GM19467 (cell line): Measurements from ENCODE around the gene NMNAT2.
"Not testable (repeated sequence)": the region's sequence is repeated elsewhere in the genome, so short reads cannot be mapped to it uniquely, and the experiment has no call there.

ENCODE experiments used
- ATAC-seq: cut with Tn5 transposase; IDR thresholded peaks from one replicate; pipeline ENCODE4 v1.9.1; 2021; ENCODE audit warnings: mild to moderate bottlenecking, moderate library complexity; ENCODE audit not compliant: unreplicated experiment

Gene NMNAT2

DNA sequence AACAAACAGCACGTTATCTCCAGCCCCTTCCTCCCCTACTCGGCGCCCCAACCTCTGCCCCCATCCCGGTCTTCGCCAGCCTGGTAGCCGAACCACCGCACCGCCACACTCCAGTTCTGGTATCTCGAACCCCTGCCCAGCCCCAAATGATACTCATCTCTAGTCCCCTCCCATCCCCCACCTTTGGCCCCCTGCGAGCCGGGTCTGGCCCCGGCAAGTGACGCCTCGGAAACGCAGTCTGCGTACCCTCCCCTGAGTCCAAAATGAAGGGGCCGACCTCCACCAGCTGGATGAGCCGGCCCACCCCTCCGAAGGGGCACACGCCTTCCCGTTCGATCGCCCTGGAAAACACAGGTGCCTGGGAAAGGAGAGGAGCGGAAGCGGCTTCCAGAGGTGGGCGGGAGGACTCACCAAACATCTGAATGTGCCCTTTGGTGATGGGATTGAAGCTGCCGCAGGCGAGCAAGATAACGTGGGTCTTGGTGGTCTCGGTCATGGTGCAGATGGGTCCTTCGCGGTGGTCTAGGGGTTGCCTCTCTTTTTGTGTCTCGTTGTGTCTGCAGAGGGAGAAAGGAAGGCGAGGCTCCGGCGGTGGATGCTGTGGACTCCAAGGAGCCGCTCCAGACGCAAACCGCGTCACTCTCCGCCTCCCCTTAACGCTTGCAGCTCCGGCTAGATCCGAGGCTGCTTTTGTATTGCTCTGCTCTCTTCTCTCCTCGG, at the start of gene NMNAT2:
TSS of gene NMNAT2 (minus strand) at position 609 of the 720 bp plus-strand sequence. CDS start at position 496, 113 bp downstream.
- ATAC-seq = no peak

DNA sequence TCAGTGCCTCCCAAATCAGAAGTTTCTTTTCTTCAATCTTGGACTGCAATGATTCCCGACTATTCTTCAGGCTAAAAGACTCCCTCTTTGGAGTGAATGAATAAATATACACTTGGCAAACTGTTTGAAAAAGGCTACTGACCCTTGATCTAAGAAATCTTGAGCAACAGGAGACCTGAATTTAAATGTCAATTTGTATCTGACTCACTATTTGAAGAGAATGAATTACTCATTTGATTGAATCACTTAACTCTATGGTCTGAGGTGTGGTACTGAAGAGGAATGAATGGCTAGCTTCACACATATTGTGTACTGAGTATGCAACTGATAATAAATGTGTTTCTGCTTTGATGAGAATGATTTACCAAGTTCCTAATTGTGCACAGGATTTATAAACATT, 49.5 kb upstream of the NMNAT2 start:
- ATAC-seq = no peak

DNA sequence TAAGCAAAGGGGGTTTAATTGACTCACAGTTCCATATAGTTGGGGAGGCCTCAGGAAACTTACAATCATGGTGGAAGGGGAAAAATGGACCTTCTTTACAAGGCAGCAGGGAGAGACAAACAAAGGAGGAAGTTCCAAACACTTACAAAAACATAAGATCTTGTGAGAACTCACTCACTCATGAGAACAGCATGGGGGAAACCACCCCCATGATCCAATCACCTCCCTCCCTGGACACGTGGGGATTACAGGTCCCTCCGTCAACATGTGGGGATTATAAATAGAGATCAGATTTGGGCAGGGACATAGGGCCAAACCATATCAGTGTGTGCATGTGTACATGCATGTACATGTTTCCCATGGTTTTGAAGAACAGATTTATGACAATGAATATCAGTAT, 48.6 kb upstream of the NMNAT2 start:
- no peak for ATAC-seq

DNA sequence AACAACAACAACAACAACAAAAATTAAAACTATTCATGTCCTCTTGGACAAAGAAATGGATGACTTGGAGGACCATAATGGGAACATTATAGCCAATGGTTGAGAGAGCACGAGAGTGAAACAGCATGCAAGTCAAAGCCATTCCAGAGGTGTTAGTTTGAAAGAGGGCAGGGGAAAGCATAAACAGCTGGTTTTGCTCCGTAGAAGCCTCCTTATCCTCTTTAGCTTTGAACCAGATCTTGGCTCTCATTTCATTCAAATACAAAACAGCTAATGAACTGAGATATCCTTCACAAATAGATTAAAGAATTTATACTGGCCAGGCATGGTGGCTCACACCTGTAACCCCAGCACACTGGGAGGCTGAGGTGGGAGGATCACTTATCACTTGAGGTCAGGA, 45.4 kb upstream of the NMNAT2 start:
- ATAC-seq = no peak

DNA sequence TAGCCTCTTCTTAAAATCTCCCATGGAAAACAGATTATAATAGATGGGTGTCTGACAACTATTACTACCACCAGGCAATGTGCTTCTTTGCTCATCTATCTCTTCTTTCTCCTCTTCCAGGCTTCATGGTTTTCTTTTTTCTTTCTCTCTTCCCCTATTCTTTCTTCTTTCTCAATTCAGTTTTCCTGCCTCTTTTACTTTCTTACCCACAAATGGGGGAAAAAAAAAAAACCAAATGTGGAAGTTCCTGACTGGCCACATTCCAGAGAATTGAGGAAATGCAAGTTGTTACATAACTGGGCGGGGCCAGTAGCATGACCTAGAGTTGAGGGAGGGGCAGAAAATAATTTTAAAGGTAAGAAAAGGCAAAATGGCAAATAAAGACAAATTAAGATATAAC, 43.2 kb upstream of the NMNAT2 start:
- ATAC-seq = no peak

DNA sequence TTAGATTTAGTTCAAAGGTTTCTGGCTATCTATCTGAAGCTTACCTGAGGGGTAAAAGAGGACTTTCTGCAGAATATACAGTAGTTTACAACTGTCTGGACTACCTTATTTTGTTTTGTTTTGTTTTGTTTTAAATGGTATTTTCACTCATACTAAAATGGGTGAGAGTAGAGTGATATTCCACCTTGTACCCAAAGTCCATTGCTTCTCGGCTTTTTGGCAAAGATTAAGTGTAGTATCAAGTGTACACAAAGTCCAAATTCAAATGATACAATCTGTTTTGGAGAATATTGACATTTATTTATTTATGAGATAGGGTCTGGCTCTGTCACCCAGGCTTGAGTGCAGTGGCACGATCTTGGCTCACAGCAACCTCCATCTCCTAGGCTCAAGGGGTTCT, 42.4 kb upstream of the NMNAT2 start:
- ATAC-seq = no peak

DNA sequence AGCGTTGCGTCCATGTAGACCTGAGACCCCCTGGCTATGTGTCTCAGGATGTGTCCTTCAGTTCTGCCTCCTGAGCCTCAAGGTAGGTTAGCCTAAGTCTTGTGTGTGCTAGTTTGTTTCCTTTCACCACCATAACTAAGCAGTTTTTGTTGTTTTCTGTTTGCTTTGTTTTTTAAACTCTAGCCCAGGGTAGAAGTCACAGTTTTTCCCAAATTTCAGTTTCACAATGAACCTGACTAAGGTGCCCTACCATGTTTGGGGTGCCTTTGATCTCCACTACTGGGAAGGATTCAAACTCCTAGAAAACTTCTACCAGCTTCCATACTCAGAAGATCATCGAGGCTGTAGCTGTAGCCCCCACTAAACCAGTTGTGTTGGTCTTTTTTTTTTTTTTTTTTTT, 39.3 kb upstream of the NMNAT2 start:
- no peak for ATAC-seq

DNA sequence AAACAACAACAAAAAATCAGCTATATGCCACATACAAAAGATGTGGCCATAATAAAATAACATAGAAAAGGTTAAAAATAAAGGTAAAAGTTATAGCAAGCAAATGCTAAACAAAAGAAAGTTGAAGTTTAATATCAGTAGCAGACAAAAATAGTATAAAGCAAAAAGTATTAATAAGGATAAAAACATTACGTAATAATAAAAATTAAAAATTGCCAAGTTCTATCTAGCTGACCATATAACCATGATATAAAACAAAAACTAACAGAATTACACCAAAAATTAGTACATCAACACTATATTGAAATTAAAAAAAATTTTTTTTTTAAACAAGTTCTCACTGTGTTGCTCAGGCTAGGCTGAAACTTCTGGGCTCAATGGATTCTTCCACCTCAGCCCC, 38.6 kb upstream of the NMNAT2 start:
- ATAC-seq = no peak

DNA sequence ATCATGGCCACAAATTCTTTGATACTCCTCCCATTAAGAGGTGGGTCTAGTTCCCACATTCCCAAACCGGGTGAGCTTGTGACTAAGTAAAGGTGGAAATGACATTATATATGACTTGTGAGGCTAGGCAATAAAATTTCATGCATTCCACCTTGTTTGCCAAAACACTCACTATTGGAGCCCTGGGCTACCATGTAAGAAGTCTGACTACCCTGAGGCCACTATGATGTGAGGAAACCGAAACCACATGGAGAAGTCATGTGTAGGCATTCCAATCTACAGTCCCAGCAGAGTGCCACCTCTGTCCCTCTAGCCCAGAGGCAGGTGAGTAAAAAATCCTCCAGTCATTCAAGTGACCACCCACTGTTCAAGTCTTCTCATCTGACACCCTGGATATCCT, 36.2 kb upstream of the NMNAT2 start:
- no peak for ATAC-seq

DNA sequence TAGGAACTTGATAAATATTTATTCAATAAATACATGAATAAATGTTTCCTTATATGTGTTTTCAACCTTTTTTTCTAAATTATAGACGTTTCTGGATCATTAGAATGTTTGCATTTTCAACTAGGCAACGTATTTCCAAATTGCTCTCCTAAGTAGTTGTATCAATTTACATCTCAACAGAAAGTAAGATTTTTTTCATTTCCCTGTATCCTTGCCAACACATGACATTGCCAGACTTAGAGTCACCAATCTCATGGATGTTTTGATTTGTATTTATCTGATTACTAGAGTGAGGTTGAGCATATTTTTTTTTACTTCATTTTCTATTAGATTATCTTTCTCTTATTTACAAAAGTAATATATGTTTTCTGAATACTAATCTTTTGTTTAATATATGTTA, 31.9 kb upstream of the NMNAT2 start:
- no peak for ATAC-seq

DNA sequence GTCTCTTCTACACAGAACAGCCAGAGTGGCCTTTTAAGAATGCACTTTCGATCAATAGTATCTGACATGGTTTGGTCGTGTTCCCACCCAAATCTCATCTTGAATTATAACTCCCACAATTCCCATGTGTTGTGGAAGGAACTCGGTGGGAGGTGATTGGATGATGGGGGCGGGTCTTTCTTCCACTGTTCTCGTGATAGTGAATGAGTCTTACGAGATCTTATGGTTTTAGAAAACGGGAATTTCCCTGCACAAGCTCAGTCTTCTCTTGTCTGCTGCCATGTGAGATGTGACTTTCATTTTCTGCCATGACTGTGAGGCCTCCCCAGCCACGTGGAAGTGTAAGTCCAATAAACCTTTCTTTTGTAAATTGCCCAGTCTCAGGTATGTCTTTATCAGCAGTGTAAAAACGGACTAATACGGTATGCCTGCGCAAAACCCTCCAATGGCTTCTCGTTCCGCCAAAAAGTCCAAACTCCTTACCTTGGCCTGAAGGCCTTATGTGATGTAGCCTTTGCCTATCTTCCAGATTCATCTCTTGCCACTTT, 31.1 kb upstream of the NMNAT2 start:
- ATAC-seq = no peak

DNA sequence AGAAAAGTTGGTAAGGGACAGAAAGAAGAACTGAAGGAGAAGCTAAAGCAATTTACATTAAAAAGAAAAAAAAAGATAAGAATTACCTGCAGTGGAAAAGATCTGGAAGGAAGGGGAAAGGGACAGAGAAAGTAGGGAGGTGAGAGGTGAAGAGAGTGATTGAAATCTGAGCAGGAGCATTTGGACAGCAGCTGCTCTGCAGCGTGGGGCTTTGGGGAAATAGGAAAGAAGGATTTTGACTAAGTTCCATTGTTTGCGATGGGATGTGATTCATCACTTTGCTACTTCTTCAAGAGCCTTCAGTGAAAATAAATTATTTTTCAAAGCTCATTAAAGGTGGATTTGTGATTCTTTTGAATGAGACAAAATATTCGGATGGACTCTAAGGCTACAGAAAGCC, 26.1 kb upstream of the NMNAT2 start:
- no peak for ATAC-seq

DNA sequence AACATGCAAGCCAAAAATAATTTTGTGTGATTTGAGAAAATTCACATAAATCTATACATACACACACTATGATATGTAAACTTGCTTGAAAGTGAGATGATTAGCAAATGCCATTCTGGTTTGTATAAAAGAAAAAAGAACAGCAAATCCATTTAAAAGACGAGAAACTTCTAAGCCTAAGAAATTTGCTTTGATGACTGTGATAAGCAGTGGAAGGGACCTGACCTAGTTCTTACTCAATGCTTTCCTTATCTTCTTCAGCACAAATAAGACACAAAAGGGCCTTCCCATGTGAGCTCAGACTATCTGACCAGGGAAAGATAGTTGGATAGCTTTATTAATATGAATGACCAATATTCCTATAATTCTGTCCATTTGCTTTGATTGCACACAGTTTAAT, 25.3 kb upstream of the NMNAT2 start:
- no peak for ATAC-seq

DNA sequence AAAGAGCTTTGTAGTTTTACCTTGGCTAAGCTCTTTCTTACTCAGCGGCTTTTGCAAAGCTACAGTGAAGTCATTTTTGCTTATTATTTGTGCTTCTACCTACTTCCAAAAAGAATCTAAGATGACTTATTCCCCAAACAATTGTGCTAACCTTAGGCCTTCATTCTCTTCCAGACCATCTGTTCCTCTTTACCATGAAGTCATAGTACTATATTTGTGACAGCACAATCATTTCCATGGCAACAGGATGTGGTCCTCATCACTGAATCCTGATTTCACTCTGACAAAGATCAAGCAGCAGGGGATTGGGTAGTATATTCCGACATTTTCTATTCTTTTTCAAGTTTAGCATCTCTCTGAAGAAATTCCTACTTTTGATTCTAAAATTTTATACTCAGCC, 24.8 kb upstream of the NMNAT2 start:
- ATAC-seq = no peak

DNA sequence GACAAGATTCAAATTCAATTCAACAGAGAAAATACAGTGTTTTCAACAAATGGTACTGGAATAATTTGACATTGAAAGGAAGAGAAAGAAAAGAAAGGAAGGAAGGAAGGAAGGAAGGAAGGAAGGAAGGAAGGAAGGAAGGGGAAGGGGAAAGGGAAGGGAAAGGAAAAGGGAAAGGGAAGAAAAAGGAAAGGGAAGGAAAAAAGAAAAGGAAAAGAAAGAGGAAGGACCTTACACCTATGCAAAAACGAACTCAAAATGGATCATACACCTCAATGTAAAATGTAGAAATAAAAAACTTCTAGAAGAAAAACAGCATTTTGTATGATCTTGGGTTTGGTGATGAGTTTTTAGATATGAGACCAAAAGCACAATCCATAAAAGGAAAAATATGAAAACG, 19.9 kb upstream of the NMNAT2 start:
- no peak for ATAC-seq

DNA sequence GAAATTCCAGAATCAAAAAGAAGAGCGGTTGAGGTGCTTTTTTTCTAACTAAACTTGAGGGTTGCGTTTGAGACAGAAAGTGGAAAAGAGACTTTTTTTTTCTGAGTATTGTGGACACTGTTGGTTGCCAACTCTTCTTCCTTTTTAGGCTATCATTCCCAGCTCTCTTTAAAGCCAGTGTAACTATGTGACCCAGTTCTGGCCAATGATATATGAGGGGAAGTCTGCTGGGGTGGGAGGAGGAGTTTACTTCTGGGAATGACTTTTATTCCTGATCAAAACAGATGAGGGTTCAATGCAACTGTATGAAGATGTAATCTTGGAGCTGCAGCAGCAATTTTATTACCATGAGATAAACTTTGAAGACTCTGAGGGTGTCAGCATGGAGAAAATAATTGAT, 17.3 kb upstream of the NMNAT2 start:
- ATAC-seq = no peak

DNA sequence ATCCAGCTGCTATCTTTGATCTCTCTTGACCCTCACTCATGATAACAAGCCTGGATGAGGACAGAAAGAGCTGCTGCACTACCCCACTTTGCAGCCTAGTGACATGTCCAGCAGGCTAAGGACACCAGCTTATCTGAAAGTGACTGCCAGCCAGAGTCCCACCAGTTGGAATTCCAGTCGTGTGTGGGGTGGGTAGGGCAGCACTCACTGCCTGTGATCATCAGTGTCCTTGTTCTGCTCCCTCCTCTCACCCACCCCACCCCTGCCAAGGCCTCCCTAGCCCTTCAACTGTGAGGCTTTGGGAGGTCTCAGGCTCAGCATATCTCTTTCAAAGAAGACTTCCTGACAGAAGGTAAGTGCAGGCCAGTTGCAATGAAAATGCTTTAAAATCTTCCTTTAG, 15.5 kb upstream of the NMNAT2 start:
- no peak for ATAC-seq

DNA sequence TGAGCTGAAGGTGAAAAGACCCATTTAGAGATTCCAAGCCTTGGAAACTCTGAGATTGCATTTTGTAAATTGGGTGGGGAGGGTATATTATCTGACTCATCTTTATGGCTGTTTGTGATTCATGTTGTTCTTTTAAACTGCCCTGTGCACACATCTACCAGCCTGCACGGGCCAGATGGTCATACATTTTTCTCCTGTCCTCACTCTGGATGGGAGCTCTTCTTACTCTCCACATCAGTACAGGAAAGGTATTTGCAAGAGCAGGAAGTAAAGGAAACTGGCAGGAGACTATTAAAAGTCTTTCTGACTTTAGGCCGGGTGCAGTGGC, 14.3 kb upstream of the NMNAT2 start:
- ATAC-seq = no peak

DNA sequence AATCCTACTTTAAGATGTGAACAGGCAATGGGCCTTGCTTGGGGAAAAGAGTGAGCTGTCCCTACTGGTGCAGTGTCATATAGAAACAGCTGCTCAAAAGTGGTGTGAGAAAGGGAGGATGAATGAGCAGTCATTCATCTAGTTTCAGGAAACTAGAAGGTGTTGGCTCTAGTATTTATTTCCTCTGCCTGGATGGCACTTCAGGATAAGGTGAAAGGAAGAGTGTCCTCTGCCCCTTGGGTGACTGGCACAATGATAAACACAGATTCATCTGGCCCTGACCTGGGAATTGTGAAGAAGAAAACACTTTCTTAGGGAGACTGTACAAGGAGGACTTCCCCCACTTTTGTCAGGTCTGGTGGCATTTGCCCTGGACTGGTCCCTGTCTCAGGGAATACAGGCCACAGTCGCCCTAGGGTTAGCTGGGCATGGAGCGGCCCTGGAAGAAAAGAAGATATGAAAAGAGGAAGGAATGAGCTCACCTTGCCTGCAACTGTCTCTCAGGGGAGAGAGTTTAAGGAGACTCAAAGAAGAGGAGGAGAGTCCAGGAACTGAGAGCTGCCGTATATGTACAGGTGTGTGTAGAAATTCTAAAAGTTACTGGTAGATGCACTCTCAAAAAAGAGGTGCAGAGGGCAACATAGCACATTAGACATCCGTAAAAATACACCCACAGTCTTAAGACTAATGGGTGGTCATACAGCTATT, 13.8 kb upstream of the NMNAT2 start:
- no peak for ATAC-seq

DNA sequence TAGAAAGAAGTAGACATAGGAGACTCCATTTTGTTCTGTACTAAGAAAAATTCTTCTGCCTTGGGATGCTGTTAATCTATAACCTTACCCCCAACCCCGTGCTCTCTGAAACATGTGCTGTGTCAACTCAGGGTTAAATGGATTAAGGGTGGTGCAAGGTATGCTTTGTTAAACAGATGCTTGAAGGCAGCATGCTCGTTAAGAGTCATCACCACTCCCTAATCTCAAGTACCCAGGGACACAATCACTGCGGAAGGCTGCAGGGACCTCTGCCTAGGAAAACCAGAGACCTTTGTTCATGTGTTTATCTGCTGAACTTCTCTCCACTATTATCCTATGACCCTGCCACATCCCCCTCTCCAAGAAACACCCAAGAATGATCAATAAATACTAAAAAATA, 9.4 kb upstream of the NMNAT2 start:
- not testable (repeated sequence) for ATAC-seq

DNA sequence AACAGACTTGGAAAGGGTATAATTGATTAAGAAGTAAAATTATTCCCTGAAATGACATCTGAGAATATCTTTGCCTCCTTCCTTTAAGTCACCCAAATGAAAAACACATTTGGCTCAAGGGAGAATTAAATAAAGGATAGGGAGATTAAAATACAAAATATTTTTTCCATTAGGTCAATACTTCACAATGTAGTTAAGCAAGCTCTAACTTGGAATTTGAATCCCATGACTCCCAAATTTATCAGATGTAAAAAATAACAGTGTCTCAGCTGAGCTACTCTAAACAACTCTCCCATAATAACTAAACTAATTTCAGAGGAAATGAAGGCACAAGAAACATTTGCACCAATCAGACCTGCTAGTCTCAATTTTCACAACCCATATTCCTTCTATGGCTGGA, 6.5 kb upstream of the NMNAT2 start:
- no peak for ATAC-seq

DNA sequence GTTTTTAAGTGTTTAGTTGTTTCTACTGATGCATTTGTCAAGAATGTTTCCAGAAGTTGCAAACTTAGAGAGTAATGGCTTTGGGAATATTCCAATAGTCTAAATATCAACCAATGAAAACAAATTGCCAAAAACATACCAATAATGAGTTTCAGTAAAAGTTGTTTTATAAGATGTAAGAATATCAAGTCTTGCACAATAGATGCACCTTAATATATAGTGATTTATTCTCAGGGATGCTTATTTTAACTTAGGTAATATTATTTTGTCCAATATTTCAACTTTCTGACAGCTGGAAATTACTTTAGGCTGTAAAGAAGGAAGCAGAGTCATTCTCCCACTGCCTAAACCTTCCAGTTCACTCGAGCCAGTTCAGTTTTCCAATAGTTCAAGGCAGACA, 5.4 kb upstream of the NMNAT2 start:
- ATAC-seq = no peak

DNA sequence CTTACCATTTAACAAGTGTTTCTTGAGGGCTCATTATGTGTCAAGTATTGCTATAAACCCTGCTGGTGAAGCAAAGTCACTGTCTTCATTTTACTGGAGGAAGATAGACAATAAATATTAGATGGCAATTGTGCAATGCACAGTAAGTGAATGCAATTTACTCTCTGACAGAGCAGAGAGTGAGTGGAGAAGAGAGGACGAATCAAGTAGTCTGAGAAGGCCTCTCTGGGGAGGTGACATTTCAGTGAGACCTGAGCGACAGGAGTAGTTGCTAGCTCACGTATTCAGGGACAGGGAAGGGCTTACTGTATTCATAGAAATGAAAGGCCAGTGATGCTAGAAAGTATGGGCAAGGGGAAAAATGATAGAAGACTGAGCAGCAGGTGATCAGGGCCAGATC, 1.2 kb upstream of the NMNAT2 start:
- ATAC-seq = no peak
